Measurements from ENCODE around the gene PREP.

The PREP gene

DNA sequence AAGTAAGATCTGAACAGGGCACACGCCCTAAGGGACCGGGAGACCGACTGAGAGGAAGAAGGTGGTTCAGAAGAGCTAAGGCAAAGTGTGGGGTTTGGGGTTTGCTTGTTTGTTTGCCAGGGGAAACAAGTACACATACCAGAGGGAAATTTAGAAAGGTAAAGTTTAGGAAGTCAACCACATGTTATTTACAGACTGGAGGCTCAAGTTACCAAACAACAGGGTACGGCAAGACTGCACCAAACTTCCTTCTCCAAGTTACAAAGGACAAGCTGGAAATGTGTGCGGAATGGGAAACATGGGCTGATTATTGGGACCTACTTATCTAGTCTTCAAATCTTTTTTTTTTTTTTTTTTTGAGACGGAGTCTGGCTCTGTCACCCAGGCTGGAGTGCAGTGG is 11.2 kb downstream of the PREP start:
- no peak for DNase-seq (ENCODE audit: low read depth)

DNA sequence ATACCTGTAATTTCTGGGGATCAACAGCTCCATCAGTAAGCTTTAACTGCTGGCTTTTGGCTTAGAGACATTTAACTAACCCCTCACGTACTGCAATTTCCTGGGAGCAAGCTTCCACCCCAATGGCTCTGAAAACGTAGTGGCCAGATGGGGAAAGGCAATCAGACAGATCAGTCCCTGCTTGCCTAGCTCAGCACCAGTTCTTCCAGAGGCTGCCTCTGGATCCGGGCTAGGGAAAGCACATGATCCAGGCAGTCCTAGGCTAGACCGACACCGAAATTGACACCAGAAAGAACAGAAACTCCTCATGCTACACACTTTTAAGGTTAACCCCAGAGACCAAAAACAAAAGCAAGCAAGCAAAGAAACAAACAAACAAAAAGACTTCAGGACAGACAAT is 13.3 kb downstream of the PREP start:
- DNase-seq (ENCODE audit: low read depth): no peak

- no peak for DNase-seq (ENCODE audit: low read depth)
Measured at GRCh38 chr6:105388392-105388791, 14.5 kb downstream of the PREP start.

DNA sequence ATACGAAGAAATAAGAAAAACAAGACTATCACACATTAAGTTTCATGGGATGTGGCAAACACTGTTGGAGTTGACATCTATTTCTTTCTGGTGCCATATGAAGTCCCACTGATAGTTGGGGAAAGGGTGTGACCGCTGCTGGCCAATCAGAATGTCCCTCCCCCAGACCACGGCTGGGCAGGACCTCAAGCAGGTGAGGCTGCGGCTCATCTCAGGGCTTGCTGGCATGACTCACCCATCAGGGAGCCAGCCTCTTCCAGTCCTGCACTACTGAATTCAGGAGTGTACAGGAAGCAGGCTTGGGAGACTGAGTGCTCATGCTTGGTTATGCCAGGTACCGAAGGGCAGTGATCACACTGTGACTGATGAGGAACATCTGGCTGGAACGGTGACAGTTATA is 18.9 kb downstream of the PREP start:
- DNase-seq (ENCODE audit: low read depth): no peak

GRCh38 chr6:105382958-105383357 is 19.9 kb downstream of the PREP start:
- DNase-seq (ENCODE audit: low read depth): no peak

DNA sequence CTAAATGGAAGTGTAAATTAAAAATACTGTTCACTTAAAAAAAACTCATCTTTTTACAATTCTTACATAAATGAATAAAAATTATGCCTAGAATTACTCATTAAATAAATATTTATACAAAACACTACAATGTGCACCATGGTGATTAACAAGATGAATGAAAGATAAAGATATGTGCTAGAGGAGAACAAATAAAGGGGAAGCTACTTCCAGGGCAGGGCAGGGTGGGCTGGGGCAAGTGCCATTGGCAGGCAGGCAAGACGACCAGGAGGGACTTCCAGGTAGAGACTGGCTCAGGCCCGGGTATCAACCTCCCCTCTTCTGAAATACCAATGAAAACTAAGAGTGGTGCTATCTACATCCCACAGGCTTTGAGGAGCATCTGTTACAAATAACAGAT is 20.4 kb downstream of the PREP start:
- DNase-seq (ENCODE audit: low read depth): no peak

GRCh38 chr6:105380634-105381033 is 22.2 kb downstream of the PREP start:
- DNase-seq (ENCODE audit: low read depth): no peak

- no peak for DNase-seq (ENCODE audit: low read depth)
Measured at GRCh38 chr6:105375797-105376196, 27.1 kb downstream of the PREP start.

DNA sequence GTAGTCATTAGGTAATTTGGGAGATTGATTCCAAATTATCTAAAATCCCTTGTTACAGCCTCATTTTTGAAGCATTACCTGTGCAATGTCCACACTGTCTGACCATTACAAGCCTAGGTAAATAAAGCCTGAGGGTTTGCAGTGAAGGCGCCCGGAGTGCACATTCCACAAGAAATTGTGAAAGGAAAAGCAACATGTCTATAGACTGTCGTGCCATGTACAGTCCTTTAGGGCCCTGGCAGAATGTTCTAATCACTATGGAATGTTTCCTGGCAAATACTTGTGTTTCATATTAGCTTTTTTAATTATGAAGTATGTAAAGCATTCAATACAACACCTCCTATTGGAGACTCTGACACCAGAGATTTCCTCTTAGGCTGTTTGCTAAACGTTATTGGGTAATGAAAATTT is 28.9 kb downstream of the PREP start:
- no peak for DNase-seq (ENCODE audit: low read depth)

GRCh38 chr6:105373481-105373880 is 29.4 kb downstream of the PREP start:
- DNase-seq (ENCODE audit: low read depth): no peak

DNA sequence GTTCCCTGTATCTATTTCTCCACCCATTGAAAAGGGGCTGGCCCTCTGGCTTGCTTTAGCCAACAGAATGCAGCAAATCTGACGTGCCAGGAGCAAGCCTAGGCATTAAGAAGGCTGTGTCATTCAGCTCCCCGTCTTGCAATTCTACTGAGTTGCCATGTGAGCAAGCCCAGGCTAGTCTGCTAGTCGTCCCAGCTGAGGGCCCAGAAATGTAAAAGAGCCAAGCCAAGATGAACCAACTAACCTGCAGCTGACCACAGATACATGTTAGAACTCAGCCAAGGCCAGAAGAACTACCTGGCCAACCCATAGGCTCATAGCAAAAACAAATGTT is 30.1 kb downstream of the PREP start:
- DNase-seq (ENCODE audit: low read depth): no peak

- no peak for DNase-seq (ENCODE audit: low read depth)
Measured at GRCh38 chr6:105372142-105372848, 30.6 kb downstream of the PREP start.

DNA sequence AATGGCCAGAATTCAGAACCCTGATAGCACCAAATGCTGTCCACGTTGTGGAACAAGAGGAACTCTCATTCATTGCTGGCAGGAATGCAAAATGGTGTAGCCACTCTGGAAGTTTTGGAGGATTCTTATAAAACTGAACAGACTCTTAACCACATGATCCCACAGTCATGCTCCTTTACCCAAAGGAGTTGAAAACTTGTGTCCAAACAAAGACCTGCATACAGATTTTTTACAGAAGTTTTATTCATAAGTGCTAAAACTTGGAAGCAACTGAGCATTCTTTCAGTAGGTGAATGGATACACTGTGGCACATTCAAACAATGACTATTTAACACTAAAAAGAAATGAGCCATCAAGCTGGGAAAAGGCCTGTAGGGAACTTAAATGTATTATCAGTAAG is 32.5 kb downstream of the PREP start:
- DNase-seq (ENCODE audit: low read depth): no peak

- no peak for DNase-seq (ENCODE audit: low read depth)
Measured at GRCh38 chr6:105369145-105369544, 33.7 kb downstream of the PREP start.

GRCh38 chr6:105364243-105364642 is 38.6 kb downstream of the PREP start:
- no peak for DNase-seq (ENCODE audit: low read depth)

GRCh38 chr6:105363100-105363754 is 39.7 kb downstream of the PREP start:
- no peak for DNase-seq (ENCODE audit: low read depth)

GRCh38 chr6:105359419-105360370 is 43.2 kb downstream of the PREP start:
- no peak for DNase-seq (ENCODE audit: low read depth)

DNA sequence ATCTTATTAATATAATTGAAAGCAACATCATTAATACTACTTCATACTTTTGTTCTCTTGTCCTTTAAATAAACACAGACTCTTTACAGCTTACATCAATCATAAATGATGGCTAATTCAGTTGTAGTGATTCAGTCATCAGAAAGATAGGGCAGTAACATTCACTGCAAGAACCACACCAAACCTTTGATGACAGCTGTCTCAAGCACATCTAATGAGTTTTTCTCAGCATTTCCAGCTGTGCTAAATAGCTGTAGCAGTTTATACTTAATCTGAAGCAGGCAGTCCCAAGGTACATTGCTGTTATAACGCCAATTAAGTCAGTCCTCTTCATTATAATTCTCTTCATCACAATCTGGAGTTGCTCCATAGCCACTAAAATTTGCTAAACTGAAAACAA is 45.7 kb downstream of the PREP start:
- no peak for DNase-seq (ENCODE audit: low read depth)

- no peak for DNase-seq (ENCODE audit: low read depth)
Measured at GRCh38 chr6:105352037-105352617, 50.8 kb downstream of the PREP start.

DNA sequence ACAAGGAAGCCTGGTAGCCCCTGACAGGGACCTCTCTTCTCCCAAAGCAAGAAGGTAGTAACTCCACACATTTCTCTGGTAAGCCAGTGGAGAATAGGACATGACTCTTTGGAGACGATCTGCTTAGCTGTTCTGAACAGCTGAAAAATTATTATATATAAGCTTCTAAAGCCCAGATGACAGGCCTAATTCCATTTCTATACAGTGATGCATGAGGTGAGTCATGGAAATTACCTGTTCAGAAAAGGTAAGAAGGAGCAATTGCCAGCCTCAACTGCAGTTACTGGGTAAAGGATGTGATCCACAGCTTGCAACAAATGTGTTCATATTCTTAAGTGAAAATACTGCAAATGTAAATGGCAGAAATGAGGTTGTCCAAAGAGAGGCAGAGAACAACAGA is 54.0 kb downstream of the PREP start:
- no peak for DNase-seq (ENCODE audit: low read depth)

DNA sequence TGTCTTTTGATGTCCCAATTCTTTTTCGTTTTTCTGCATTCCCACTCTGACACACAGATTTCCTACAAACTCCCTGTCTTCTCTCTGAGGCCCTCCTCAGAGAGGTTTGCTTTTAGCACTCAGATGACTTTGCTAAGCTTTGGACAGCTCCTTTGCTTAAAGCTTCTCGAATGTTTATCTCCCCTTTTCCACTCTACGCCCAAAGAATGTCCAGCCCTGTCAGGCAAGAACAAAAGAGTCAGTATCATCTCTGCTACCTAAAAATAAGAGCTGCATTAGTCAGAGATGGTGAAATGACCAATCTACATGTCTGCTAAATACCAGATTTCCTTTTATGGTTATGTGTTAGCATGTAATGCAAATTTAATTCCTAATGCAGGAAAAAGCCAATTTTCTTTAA is 56.8 kb downstream of the PREP start:
- no peak for DNase-seq (ENCODE audit: low read depth)

- no peak for DNase-seq (ENCODE audit: low read depth)
Measured at GRCh38 chr6:105345506-105345905, 57.4 kb downstream of the PREP start.

Data from stimulated activated CD8-positive, alpha-beta memory T cell treated with anti-CD3 and anti-CD28 coated beads, Interleukin-4, amount 100 ng/mL, for 24 hours (primary cell).